Kidney epithelial cell (primary cell): ENCODE measurements around the gene ABCA5. TPM values are rescaled to one million over a fixed set of nuclear protein-coding genes. Genes with fewer than 3 reads are reported as not detected.
A peak's percentile ranks its signal among the peaks of the same experiment; 100 is the strongest.

ENCODE experiments used
- DNase-seq: peaks from one replicate; pipeline ENCODE4 v3.0.0-alpha.2; 2010; ENCODE audit warnings: low read depth
- H3K27me3 ChIP-seq: 2 replicates; pipeline ENCODE4 v1.6.0; 2011; ENCODE audit warnings: low read length; ENCODE audit not compliant: control insufficient read depth, insufficient read depth
- H3K36me3 ChIP-seq: 2 replicates; pipeline ENCODE4 v1.5.1; 2011; ENCODE audit warnings: low read length; ENCODE audit not compliant: control insufficient read depth, insufficient read depth
- H3K4me3 ChIP-seq: 2 replicates; pipeline ENCODE4 v1.5.1; 2011; ENCODE audit warnings: low read depth, mild to moderate bottlenecking, control low read depth, low read length
- CTCF ChIP-seq: IDR thresholded peaks from 2 replicates; pipeline ENCODE4 v1.5.1; 2011; ENCODE audit warnings: mild to moderate bottlenecking, moderate library complexity, low read length, control low read depth, inconsistent platforms; ENCODE audit not compliant: insufficient read depth, poor library complexity, severe bottlenecking
- total RNA-seq: library from RNA; depleted of rRNA; stranded (reverse); fragments of >200 nt; gene quantifications from 2 replicates; pipeline ENCODE4 v1.2.3, GENCODE V29; 2015

The ABCA5 gene
- total RNA-seq, 1 donor from 2014 or later = 5.5 TPM

DNA sequence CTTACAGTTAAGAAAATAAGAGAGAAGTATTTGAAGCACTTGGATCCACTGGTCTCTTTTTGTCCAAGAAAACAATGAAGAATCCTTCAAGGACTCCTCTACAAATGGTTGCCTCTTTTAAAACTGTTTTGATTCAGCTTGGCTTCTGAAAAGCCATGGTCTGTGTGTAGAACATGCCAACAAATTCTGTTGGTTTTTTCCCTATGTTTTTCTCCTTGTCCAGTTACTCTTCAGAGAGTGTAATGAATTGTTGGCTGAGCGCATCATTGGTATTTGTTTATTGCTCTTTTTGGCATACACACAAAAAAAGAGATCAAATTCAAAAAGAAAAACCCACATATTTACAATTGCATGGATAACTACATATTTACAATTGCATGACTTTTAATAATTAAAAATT is 98.4 kb downstream of the ABCA5 start, which contains the start of gene ABCA10:
Gene ABCA10, minus strand, starts transcription at position 249 of the 400 bp plus-strand sequence. CDS start 3,466 bp downstream, outside the sequence.
- no peak for DNase-seq
- Histone ChIP-seq H3K4me3 (no peak within 1 kb of the TSS), H3K36me3 (no peaks in the 10 kb centered on the region), H3K27me3 (no peaks in the 10 kb centered on the region)
- no peak for TF ChIP-seq CTCF

DNA sequence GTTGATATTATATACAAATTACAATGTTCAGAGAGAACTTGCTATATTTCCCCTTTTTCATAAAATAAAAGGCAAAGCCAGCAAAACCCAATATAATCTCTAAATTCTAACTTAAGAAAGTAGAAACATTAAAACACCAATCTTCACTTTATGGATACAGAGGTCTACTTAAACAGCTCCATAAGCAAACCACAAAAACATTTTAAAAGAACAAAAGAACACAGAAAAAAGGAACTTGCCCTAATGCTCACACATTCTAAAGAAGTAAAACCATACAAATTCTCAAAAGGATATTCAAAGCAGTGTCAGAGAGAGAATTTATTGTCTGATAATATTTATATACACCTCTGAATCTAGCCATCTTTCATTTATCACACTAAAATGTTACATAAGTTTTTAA is 98.9 kb downstream of the ABCA5 start:
- no peak overlapping the region for H3K4me3 ChIP-seq
- H3K36me3 ChIP-seq = no peaks in the 10 kb centered on the region
- TF ChIP-seq CTCF = no peak
- no peaks in the 10 kb centered on the region for H3K27me3 ChIP-seq
- no peak for DNase-seq

DNA sequence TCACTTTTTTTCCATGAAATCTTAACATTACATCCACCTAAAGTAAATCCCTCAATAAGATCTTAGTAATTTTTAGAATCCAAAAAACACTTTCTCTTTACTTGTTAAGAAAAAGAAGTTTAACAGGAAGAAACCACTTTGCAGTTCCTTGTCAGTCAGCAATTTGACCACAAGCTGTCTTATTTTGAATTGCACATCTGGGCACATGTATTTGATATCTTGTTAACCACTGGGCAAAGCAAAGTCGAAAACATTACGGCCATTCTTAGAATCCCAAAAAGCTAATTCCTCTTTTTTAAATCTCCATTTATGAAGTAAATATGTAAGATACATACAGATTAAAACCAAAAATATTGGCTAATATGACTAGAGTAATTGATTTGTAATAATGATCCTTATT is 99.4 kb downstream of the ABCA5 start:
- H3K27me3 ChIP-seq = no peaks in the 10 kb centered on the region
- no peak overlapping the region for H3K4me3 ChIP-seq
- DNase-seq = no peak
- H3K36me3 ChIP-seq = no peaks in the 10 kb centered on the region
- TF ChIP-seq CTCF = no peak

DNA sequence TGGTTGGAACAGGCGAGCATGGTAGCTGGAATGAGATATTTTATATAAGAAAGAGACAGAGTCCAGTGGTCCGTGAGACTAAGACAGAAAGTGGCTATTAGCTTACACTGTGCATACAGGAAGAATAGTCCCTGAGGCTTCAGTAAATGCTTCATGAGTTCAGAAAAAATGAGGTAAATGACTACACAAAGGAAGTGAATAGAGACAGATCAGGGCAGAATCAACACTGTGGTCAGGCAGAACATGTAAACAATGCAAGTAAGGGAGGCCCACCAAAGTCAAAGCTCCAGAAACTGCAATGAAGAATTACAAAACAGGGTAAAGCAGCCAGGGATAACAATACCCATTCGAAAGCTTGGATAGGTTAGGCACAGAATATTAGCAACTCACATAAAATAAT is 103.1 kb downstream of the ABCA5 start:
- Histone ChIP-seq H3K27me3 (no peaks in the 10 kb centered on the region), H3K36me3 (no peaks in the 10 kb centered on the region), H3K4me3 (no peak overlapping the region)
- TF ChIP-seq CTCF = no peak
- peak; percentile 66 for DNase-seq

DNA sequence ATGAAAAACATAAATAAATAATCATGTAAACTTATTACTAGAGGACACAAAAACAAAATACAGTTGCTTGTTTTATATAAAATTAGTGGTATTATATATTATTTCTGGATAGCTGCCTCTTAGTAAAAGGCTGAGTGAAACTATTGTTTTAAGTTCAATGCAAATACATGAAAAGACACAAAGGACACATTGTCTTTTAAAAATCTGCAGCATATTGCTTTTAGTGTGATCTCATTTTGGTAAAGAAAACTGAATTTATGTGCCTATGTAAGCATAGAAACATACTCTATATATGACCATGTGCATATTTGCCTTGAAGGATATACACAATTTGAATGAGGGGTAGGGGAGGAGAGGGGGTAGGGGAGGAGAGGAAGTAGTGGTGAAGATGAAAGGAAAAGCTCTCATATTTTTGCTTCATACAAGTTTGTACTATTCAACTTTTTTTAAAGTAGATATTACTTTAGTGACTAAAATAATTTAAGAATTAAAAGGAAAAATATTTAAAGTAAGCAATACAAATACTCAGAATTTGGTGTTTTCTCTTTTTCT is 104.2 kb downstream of the ABCA5 start:
- H3K27me3 ChIP-seq = no peaks in the 10 kb centered on the region
- H3K36me3 ChIP-seq = no peaks in the 10 kb centered on the region
- H3K4me3 ChIP-seq = no peak overlapping the region
- no peak for TF ChIP-seq CTCF
- no peak for DNase-seq

- DNase-seq = no peak
- TF ChIP-seq CTCF = no peak
- Histone ChIP-seq H3K27me3 (no peaks in the 10 kb centered on the region), H3K36me3 (no peaks in the 10 kb centered on the region), H3K4me3 (no peak overlapping the region)
These were observed 106.8 kb downstream of the ABCA5 start for GRCh38 chr17:69220098-69220497.
